NCI-H1436 treated with DMSO at 0.1 percent for 48 hours (cell line): ENCODE results near the gene OPCML.

Experiments used
- DNase-seq: peaks from one replicate; lab custom pipeline; 2025; lab: John Stamatoyannopoulos, UW

The OPCML gene

DNA sequence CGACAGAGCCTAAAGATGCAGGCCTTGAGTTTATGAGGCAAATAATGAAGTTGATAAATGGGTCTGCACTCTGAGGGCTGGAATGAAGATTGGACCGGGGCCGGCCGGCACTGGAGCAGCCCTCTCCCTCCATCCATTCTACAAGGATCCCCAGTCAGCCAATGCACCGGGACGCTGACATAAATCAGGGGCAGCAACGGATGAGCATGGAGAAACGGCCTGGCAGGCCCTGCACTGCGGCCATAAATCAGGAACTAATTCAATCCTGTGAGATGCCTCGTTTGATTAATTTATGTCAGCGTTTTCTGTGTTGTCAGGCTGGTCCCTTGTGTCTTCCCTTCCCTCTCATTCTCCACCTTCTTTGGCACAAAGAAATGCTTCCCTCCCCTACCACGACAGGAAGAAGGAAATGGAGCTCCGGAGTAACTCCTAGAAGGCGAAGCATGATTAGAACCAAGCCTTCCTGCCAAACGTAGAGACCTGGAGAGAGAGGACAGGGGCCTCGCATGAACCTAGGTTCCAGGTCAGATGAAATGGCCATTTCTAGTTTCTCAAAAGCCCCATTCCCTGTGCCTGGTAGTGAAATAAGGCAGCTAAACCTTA, 358.4 kb downstream of the OPCML start:
- no peak for DNase-seq

DNA sequence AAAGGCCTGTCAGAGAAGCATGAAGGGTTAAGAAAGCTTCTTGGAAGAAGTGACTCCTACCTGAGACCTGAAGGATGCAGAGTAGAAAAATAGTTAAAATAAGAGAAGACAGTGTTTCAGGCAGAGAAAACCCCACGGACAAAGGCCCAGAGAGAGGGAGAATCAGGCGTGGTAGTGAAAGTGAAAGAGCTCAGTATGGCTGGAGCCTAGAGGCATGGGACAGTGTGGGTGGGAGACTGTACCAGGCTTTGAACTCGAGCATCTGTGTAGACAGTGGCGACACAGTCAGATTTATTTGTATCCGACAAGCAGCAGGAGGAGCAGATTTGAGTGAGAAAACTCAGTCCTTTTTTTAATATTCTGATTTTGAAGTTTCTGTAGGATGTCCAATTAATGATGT, 360.0 kb downstream of the OPCML start:
- DNase-seq = no peak

DNA sequence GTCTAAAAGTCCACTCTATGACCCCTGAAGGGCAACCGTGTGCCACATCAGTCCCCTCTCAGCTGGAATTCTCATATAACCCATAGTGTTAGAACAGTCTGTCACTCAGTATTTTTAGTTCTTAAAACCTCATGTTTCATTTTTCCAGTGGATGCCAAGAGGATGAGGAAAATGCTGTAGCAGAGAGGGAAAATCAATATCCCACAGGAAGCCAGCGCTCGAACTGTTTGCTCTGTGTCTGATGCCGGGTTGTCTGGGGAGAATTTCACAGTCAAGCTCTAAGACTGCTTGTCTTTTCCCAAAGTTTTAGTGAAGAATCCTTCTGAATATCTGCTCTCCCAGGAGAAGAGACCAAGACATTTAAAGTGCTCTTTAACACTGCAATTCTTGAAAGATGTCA, 360.9 kb downstream of the OPCML start:
- DNase-seq = no peak

DNA sequence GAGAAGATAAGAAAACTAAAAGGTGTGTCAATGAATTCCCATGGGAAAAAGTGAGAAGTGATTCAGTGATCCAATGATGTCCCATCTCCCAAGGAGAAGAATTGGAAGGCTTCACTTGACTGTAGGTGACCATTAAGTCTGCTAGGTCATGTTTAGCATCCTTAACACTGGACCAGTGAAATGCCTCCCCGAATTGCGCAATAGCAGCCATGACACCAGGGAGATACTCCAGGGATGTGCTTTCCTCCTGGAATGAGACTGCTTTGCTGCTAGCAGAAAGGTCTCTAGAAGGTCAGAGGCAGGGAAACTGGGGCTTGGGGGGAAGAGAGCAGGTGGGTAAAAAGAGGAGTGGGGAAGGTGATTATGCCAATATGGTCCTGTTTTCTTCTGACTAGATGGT, 364.3 kb downstream of the OPCML start:
- no peak for DNase-seq

DNA sequence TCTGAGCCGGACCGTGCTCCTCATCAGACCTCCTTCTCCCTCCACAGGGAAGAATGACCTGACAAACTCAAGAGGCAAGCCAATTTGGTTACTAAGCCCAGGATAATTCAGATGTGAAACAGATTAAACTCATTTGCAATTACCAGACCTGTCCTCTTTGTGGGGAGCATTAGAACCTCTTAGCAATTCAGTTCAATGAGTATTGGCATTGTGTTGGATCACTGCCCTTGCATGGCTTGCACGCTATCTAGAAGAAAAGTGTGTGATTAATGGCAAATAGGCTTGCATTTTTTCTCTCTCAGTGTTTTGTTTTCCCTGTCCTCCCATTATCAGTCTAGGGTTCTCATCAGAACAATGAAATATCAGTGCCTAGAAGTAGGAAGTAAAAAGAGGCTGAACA, 365.6 kb downstream of the OPCML start:
- no peak for DNase-seq

DNA sequence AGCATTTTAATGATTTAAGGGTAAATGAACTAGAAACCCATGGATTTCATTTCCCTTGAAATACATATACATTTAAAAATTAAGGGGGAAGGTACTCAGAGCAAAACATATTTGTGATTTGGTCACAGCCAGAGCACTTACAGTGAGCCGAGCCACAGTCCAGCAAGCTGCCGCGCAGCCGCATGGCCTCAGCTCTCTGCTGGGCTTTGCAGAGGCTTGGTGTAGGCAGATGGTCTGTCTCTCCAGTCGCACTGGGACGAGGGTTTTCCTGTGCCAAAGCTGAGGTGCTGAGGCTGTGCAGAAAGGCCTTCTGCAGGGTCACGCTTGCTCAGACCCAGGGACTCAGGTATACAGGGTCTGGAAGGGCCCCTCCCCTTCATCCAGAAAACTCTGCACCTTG, 367.3 kb downstream of the OPCML start:
- no peak for DNase-seq

DNA sequence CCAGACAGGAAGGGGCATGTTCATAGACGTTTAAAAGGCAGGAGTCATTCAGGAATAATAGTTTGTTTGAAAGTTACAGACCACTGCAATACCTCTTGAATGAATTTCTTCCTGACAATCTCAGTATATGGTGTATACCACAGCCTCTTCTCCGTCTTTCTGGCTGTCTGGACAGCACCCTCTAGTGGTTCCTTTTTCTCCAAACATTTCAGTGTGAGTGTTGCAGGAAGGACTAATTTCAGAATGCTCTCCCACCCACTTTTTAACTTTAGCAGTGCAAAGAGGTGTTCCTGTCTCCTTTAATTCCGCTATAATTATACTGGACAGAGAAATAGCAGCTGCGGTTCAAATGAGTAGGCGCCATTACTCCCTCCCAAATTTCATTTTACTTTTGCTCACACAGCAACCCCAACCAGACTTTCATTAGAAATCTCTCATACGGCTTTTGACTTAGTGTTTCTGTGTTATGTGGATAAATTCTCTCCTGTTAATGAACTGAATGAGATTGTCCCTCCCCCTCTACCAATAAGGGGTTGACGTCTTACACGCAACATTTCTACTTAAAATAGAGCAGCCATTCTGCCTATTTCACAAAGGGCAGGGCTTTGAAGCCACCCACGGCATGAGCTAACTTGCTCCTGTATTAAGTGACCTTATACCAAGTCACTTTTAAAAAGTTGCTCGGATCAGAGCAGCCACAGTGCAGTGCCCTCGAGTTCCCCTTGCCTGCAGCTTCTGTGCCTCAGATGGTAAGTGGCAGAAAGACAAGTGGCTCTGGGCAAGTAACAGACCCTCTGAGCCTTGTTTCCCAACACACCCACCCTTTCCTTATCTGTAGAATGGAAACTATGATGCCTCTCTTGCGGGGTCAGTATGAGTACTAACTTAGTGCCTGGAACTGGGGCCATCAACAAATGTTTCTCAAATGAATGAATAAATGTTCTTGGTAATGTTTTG, 368.6 kb downstream of the OPCML start:
- no peak for DNase-seq

DNA sequence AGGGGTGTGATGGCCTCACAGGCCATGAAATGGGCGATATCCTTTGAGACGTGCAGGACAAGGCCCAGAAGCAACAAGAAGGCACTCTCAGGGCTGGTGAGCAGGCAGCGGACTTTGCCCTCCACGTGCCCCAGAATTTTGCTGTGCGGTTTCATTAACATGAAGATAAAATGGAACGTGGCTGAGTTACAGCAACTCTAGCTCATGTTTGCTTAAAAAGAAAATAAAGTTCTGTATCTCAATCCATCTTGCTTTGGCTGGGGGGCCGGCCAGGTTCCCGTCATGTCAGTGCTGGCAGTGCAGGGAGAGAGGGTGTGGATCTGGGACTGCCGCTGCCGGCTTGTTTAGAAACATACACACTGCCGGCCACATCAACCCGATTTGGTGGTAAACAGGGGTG, 370.1 kb downstream of the OPCML start:
- DNase-seq = no peak

DNA sequence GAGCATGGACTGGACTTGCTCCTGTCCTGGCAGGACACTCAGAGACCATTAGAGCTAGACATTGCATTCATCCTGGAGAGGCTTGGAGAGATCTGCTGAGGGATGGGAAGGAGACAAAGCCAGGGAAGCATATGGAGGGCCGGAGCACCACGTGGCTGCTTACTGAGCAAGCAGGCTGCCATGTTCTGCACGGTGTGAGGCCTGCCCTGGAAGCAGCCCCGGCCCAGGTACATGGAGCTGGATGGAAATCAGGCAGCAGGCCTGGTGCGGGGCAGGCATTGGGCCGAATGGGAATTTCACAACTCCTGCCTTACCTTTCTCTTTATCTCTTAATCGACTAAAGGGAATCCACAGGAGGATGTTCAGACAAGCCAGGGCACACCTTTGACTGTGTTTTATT, 371.5 kb downstream of the OPCML start:
- DNase-seq = no peak

DNA sequence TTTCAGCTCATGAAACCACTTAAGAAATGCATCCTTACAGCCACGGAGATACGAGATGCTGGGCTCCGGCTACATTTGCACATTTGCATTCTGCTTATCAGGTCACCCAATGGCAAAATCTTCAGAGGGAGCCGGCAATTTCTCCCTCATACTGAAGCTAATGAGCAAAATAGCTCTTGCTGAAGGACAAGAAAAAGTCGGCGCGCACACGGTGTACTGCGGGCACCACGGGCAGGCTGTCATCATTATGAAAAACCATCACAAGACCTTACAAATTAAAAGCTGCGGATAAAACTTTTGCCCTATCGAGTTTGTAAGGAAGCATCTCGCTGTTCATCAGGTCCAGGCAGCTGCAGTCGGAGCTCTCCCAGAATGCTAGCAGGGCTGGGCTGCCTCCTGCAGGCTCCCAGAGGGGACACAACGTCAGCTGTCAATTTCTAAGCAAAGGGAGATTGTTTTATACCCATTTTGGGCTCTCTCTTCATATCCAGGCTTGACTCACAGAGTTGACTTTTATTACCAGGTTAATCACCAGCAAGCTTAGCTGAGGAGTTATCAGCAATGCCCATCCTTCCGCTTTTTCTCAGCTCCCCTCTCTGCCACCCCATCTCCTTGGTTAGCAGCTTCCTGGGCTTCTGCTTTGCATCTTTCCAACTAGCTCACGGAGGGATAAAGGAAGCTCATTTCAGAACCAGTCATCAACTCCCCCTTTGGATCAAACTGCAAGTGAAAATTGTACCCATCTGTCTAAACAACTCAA, 375.1 kb downstream of the OPCML start:
- no peak for DNase-seq

DNA sequence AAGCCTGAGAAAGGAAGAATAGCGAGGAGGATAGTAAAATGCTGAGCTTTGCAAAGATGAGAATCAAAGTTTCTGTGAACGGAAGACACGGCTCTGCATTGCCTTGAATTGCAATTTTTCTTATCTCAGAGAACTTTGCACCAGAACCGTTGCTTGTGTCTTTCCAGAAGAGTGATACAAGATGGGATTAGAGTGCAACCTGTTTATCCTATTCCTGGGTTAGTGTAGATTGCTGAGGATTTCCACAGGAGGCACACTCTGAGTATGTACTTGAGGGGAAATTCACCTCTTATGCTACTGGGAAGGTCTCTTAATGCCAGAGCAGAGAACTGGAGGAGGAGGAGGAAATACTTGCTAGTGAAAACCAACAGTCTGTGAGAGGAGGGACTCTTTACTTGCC, 377.5 kb downstream of the OPCML start:
- no peak for DNase-seq

DNA sequence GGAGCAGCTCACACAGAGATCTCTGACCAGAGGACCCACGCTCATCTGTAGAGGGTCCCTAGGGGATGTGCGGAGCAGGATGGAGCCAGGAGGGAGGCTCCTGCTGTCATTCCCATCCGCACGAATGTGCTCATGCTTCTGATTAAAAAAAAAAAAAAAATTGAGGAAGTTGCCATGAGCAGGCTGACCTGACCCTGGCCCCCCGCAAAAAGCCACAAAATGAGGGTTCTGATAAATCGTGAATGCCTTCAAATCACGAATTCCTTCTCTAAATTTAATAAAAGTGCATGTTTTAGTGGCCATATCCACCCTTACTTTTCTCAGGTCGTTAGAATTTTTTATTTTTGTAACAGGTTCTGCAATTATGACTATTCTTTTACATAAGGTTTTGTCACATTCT, 378.2 kb downstream of the OPCML start:
- DNase-seq = no peak

DNA sequence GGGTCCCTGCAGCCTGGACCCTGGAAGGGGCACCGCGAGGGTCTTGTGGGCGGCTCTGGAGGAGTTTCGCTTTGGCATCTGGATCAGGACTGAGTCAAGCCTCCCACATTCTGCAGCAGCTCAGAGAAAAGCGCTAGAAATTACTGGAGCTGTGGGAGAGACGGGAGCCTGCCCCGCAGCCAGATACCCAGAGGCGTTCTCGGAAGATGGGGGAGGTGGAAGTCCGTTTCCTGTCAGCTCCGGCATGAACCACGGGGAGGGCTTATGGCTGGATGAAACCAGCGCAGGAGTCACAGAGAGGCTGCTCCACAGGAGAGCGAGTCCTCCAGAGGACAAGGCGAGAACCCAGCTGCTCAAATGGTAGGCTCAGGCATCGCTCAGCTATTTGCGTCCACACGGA, 379.3 kb downstream of the OPCML start:
- DNase-seq = no peak

DNA sequence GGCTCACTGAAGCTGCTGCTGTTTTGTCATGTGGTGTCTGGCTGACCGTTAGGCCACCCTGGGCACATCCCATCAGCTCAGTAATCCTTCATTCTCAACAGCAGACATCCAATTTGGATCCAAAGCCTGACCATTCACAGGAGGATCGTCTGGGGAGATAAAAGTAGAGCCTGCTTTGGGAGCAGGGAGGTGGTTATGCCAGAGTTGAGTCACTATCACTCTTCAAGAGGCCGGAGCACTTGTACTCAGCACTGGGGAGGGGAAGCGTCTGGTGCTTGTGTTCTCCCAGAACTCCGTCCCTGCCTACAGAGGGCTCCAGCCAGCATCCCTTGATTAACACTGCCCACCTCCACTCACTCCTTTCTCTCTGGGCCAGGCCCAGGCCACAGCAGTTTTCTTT, 382.6 kb downstream of the OPCML start:
- no peak for DNase-seq

DNA sequence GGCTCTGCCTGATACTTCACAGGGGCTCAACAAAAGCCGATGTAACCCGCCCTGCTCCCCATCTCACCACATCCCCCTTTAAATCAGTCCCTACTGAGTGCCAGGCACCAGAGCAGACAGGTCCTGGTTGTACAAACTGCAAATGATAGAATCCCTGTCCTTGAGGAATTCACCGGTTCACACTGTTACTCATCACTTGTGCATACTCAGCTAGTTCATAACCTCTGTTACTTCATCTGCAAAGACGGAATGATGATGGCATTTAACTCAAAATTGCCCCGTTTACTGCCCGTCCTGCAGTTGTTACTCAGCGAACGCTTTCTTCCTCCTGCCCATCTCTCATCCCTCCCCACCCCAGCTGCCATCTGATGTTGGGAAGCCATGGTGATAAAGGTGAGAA, 384.7 kb downstream of the OPCML start:
- DNase-seq = no peak

DNA sequence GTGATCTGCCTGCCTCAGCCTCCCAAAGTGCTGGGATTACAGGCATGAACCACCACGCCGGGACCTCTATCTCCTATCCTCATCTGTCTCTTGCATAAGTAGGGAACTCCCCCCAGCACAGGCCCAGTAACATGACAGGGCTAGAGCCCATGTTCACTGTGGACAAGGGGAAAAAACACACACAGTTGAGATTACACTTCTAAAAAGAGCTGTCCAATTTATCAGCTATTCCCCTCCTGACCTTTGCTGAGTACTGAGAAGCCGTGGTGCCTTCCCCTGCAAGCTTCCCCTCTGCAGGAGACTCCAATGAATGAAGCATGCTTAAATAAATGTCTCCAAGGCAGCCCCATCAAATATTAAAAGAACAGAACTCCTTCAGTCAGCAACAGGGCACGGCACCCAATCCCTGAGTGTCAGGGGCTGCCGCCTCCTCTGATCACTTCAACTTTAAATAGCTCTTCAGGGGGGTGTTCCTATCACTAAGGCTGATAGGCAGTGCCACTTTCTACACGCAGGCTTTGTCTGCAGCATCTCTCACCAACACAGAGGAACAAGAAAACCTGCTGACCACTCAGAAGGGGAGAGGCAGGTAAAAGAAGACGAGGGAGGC, 385.5 kb downstream of the OPCML start:
- no peak for DNase-seq

DNA sequence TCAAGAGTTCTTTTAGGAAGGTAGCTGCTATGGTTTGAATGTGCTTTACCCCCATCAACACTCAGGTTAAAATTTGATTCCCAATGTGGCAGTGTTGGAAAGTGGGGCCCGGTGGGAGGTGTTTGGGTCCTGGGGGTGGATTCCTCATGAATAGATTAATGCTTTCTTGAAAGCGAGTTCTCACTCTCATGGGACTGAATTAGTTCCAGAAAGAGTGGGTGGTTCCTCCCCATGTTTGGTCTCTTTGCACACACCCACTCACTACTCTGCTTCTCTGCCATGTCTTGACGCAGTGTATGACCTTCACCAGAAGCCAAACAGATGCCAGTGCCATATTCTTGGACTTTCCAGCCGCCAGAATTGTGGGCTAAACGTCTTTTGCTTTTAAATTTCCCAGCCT, 394.4 kb downstream of the OPCML start:
- DNase-seq = no peak

DNA sequence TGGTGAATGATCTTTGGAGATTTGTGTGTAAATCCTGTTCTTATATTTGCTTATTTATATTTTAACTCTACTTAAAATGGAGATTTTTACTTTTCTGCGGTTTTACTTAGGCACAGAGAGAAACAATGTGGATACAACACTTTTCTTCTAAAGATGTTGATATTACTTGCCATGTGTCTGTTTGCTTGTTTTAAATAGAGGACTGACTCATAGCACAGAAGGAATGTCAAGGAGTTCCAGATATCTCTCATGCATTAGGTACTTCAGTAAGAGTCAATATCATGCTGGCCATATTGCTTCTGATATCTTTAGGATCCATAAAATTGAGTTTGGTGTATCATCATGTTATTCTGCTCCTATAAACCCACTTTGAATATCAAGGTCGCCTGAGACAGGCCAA, 395.0 kb downstream of the OPCML start:
- no peak for DNase-seq

DNA sequence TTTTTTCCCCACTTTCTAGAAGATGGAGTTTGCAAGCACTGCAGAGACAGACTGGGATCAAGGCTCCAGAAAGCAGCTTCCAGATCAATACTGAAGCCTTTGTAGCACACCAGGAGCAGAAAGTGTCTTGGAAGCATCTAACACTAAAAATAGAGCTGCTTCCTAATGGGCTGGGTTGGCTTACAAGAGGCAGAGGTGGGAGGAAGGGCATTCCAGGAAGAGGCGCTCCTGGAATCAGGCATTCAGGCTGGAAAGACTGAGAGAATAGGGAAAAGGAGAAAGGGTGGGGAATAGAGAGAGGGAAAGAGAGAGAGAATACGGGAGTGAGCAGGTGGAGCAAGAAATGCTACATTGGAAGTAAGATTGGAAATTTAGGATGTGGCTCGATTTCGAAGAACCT, 395.9 kb downstream of the OPCML start:
- no peak for DNase-seq

DNA sequence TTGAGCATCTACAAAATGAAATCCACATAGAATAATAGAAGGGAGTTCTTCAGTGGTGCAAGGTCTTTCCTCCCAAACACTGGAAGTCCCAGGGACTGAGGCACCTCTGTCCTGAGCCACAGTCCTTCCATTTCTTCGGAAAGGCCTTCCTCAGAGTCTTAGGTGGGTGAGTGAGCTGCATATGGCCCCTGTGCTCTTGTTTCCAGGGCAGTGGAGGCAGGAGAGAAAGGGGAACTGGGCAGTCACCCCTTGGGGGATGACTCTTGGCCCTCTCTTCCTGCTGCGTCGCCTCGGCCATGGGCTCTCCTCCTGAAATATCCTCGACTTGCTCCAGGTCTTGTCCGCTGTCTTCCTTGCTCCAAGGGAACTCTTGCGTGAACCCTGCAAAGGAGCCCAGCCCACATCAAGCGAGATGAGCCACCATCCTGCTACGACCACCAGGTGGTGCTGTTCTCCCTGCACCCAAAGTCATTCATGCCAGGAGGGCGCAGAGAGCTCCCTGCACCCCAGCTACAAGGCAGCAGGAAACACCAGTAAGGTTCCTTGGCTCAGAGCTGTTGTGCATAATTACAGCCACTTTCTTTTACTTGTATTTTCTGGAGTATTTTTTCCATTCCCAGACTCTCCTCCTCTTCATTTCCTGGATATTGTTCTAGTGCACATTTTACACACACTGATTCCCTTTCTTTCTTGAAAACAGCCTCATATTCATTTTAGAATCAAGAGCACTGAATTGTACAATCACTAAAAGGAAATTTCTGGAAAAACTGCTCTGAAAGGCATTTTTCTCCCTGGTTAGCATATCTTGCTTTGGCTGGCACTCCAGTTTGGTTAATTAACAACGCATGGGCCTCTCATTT, 397.8 kb downstream of the OPCML start:
- DNase-seq = no peak

DNA sequence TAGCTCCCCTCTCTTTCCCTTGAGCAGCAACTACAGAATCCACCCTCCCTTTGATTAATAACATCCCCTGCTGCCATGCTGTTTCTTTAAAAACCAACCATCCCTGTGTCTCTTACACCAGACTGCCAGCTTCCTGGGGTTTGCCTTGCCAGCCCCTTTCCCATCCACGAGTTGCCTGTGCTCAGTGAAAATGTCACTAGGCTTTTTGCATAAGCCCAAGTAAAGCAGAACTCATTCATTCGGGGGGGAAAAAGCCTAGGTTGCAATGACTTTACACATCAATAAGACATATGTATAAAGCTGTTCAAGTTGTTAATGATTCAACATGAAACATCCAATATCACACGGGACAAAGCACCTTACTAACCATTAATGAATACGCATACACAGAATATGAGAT, 398.7 kb downstream of the OPCML start:
- no peak for DNase-seq

DNA sequence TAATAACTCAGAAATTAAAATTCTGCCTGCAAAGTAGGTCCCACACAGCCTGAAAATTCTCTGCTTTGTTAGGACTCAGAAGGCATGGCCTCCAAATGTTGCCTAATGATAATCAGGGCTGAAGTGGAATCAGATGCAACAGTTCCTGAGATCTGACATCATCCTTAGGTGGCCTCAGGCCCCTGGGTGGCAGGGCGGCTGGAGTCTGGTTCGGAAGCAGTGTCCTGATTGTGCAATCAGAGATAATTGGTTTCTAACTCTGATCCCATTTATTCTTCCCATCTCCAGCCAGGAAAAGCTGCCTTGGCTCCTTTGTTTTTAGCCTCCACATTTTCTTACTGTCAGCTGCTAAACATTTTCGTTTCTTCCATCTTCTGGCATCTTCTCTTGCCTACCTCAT, 399.3 kb downstream of the OPCML start:
- no peak for DNase-seq
